ENCODE results near the gene TRAPPC5.
A peak's percentile ranks its signal among the peaks of the same experiment; 100 is the strongest.

TRAPPC5 gene

DNA sequence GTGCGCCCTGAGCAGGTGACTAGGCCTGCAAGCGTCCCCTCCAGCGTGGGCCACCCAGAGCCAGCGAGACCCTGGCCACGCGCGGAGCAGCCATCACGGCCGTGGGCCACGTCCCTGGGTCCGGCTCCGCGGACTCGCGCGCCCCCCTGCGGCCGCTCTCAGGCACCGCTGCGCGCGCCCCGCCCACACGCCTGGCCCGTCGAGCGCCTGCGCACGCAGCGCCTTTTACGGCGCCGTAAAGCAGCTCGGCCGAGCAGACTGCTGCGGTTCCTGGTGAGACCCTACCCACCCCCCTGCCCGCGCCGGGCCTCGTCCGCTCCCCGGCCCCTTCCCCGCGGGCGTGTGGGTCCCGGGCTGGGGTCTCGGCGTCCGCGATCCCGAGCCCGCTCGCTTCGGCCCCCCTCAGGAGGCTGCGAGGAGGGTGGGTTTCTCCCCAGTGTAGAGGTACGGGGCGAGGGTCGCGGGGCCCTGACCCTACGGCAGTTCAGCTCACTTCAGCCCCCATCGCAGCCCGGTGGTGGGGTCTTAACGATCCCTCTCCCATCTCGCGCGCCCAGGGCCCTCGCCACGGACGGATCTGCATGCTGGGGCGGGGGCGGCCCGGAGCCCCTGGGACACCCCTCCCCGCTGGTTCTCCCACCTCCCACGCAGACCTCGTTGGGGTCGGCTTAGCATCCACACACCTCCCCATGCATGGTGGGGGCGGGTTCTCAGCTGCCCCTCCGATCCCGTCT, at the start of gene TRAPPC5:
TRAPPC5 (plus strand) TSS at position 228 of the 734 bp plus-strand sequence. CDS start 1,421 bp downstream, outside the sequence.
- peak within 1 kb of the TSS; percentile 100 for H2AFZ ChIP-seq (ENCODE audit: low read length)
- H3K27me3 ChIP-seq (replicated peaks; ENCODE audit: insufficient read depth, low read length), result peaks cover 38% of the 10 kb centered on the region
- peaks cover 13% of the 10 kb centered on the region for H3K79me2 ChIP-seq (ENCODE audit: low read length)
- no peaks in the 10 kb centered on the region for H3K36me3 ChIP-seq (replicated peaks; ENCODE audit: insufficient read depth, low read length)
- no peaks in the 10 kb centered on the region for H3K9me2 ChIP-seq (replicated peaks; ENCODE audit: insufficient read depth, low read length)
- H4K20me1 ChIP-seq (ENCODE audit: insufficient read depth, low read length), result no peaks in the 10 kb centered on the region
- peak; percentile 90 for DNase-seq
- 0 out of 2 replicates have a peak, but pooled peaks cover 3% of the 10 kb centered on the region for H3K4me1 ChIP-seq (ENCODE audit: low read length)
- H3K4me3 ChIP-seq (ENCODE audit: low read length), result peak within 1 kb of the TSS; percentile 100
- H3K9ac ChIP-seq (ENCODE audit: low read length), result peak within 1 kb of the TSS; percentile 92
- H3K4me2 ChIP-seq (ENCODE audit: low read depth, low read length), result peak within 1 kb of the TSS; percentile 99
- H3K27ac ChIP-seq (ENCODE audit: low read length), result no peak within 1 kb of the TSS
- no peaks in the 10 kb centered on the region for H3K9me3 ChIP-seq (replicated peaks; ENCODE audit: insufficient read depth, low read length)
- no peaks in the 10 kb centered on the region for H3F3A ChIP-seq (ENCODE audit: insufficient read depth, low read length)
- TF ChIP-seq, protein P1, sequence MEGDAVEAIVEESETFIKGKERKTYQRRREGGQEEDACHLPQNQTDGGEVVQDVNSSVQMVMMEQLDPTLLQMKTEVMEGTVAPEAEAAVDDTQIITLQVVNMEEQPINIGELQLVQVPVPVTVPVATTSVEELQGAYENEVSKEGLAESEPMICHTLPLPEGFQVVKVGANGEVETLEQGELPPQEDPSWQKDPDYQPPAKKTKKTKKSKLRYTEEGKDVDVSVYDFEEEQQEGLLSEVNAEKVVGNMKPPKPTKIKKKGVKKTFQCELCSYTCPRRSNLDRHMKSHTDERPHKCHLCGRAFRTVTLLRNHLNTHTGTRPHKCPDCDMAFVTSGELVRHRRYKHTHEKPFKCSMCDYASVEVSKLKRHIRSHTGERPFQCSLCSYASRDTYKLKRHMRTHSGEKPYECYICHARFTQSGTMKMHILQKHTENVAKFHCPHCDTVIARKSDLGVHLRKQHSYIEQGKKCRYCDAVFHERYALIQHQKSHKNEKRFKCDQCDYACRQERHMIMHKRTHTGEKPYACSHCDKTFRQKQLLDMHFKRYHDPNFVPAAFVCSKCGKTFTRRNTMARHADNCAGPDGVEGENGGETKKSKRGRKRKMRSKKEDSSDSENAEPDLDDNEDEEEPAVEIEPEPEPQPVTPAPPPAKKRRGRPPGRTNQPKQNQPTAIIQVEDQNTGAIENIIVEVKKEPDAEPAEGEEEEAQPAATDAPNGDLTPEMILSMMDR (IDR thresholded peaks at IDR 0.05; ENCODE audit: low read length), result peak; percentile 98
- TF ChIP-seq EZH2 (optimal IDR thresholded peaks at IDR 0.05; ENCODE audit: low read depth, low read length) (no peak), EZH2phosphoT487 (IDR thresholded peaks at IDR 0.05; ENCODE audit: low read length) (no peak)

DNA sequence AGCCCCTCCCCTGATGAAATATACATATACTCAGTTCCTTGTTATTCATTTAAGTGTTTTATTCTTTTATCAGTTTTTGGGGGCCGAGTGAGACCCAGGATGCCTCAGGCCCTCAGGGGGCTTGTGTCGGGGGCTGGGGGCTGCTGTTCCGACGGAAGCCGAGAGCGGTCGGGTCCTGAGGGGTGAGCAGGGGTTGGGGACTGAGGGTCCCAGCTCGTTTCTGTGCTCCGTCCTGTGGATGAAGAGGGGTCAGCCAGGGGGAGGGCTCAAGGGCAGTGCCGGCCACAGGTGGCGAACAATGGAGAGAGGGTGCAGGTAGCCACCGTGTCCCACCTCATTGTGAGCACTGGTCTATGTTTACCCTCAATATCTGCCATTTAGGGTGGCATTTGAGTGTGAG, 49.1 kb upstream of the TRAPPC5 start:
- H3K9ac ChIP-seq (ENCODE audit: low read length), result no peak overlapping the region
- H4K20me1 ChIP-seq (ENCODE audit: insufficient read depth, low read length), result no peaks in the 10 kb centered on the region
- H3K27ac ChIP-seq (ENCODE audit: low read length), result no peak overlapping the region
- no peaks in the 10 kb centered on the region for H3K9me3 ChIP-seq (replicated peaks; ENCODE audit: insufficient read depth, low read length)
- no peaks in the 10 kb centered on the region for H3K27me3 ChIP-seq (replicated peaks; ENCODE audit: insufficient read depth, low read length)
- no peaks in the 10 kb centered on the region for H3K36me3 ChIP-seq (replicated peaks; ENCODE audit: insufficient read depth, low read length)
- H3K4me3 ChIP-seq (ENCODE audit: low read length), result no peak overlapping the region
- TF ChIP-seq EZH2 (optimal IDR thresholded peaks at IDR 0.05; ENCODE audit: low read depth, low read length) (no peak), EZH2phosphoT487 (IDR thresholded peaks at IDR 0.05; ENCODE audit: low read length) (no peak)
- no peak for DNase-seq
- peaks cover 15% of the 10 kb centered on the region for H3K4me1 ChIP-seq (ENCODE audit: low read length)
- H2AFZ ChIP-seq (ENCODE audit: low read length), result no peak overlapping the region
- peaks cover 44% of the 10 kb centered on the region for H3K79me2 ChIP-seq (ENCODE audit: low read length)
- H3K9me2 ChIP-seq (replicated peaks; ENCODE audit: insufficient read depth, low read length), result no peaks in the 10 kb centered on the region
- no peaks in the 10 kb centered on the region for H3F3A ChIP-seq (ENCODE audit: insufficient read depth, low read length)
- no peak overlapping the region for H3K4me2 ChIP-seq (ENCODE audit: low read depth, low read length)

DNA sequence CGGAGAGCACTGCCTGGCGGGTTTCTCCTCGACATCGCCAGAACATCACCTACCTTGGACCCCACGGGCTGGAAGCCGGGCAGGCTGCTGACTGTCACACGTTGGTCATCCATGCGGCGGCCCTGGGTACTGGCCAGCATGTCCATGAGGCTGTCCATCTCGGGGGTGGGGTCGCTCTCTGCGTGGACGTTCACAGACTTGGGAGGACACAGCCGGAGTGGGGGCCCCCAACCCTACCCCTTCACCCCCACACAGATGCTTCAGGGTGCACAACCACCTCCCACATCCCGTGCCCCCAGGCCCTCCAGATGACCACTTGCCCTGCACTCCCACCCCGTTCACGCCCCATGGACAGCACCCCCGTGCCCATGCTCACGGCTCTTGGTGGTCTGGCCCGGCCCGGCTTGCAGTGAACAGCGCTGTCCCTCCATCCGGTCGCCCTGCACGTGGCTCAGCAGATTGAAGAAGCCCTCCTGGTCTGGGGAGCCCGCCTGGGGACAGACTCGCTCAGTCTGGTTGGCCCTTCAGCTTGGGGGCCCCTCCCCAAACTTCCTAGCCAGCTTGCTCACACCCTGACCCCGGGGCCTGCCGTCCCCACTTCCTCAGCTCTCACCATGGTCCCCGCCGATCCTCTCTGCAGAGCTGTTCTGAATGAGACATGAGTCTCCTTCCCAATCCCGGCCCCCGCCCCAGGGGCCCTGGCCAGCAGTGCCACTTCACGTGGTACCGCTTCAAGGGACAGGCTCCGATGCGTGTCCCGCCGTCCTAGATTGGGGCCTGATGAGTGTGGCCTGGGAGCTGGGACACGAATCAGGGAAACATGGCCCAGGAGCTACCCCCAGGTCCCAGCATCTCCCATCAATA, 48.1 kb upstream of the TRAPPC5 start:
- Histone ChIP-seq H3K9me2 (replicated peaks; ENCODE audit: insufficient read depth, low read length) (no peaks in the 10 kb centered on the region), H3K36me3 (replicated peaks; ENCODE audit: insufficient read depth, low read length) (no peaks in the 10 kb centered on the region), H3K4me1 (ENCODE audit: low read length) (peaks cover 17% of the 10 kb centered on the region), H3K4me3 (ENCODE audit: low read length) (no peak overlapping the region), H3F3A (ENCODE audit: insufficient read depth, low read length) (no peaks in the 10 kb centered on the region), H3K4me2 (ENCODE audit: low read depth, low read length) (no peak overlapping the region), H3K9ac (ENCODE audit: low read length) (no peak overlapping the region), H3K27me3 (replicated peaks; ENCODE audit: insufficient read depth, low read length) (no peaks in the 10 kb centered on the region), H4K20me1 (ENCODE audit: insufficient read depth, low read length) (no peaks in the 10 kb centered on the region), H2AFZ (ENCODE audit: low read length) (no peak overlapping the region), H3K9me3 (replicated peaks; ENCODE audit: insufficient read depth, low read length) (no peaks in the 10 kb centered on the region), H3K79me2 (ENCODE audit: low read length) (peaks cover 38% of the 10 kb centered on the region), H3K27ac (ENCODE audit: low read length) (no peak overlapping the region)
- no peak for DNase-seq
- TF ChIP-seq EZH2phosphoT487 (IDR thresholded peaks at IDR 0.05; ENCODE audit: low read length), result no peak
- TF ChIP-seq, protein P1 (IDR thresholded peaks at IDR 0.05; ENCODE audit: low read length), result no peak
- no peak for TF ChIP-seq EZH2 (optimal IDR thresholded peaks at IDR 0.05; ENCODE audit: low read depth, low read length)
